Mucosa of descending colon (tissue), 3 donors: Measurements from ENCODE around the gene CYP26A1. TPM values are rescaled to one million over a fixed set of nuclear protein-coding genes. Genes with fewer than 3 reads are reported as not detected.
"Not testable (repeated sequence)": the region's sequence is repeated elsewhere in the genome, so short reads cannot be mapped to it uniquely, and the experiment has no call there.

Experiments
- ATAC-seq: fragments of 200-7000 bp; cut with Tn5 transposase; one replicate; pipeline ENCODE4 v1.9.1; 2020; ENCODE audit warnings: mild to moderate bottlenecking, moderate library complexity
- DNase-seq, 3 donors: peaks; one replicate each; pipeline ENCODE4 v3.0.0-alpha.2; 2020
- H3K36me3 ChIP-seq: fragments of 200-600 bp; one replicate; pipeline ENCODE4 v1.8.0; 2021; ENCODE audit warnings: low read depth, mild to moderate bottlenecking
- H3K4me1 ChIP-seq: fragments of 200-600 bp; one replicate; pipeline ENCODE4 v1.8.0; 2021; ENCODE audit warnings: low read depth, mild to moderate bottlenecking
- H3K4me3 ChIP-seq: fragments of 200-600 bp; one replicate; pipeline ENCODE4 v1.8.0; 2021; ENCODE audit warnings: mild to moderate bottlenecking
- H3K9me3 ChIP-seq: fragments of 200-600 bp; one replicate; pipeline ENCODE4 v1.8.0; 2021; ENCODE audit warnings: mild to moderate bottlenecking
- CTCF ChIP-seq: fragments of 200-600 bp; IDR thresholded peaks from one replicate; pipeline ENCODE4 v1.8.0; 2022; ENCODE audit warnings: antibody characterized with exemption, mild to moderate bottlenecking
- intact Hi-C, 2 donors: fragments of 100-400 bp; cut with DNase I in 1 of 2; cut with micrococcal nuclease in 1 of 2; formaldehyde crosslinking; loops; one replicate each; pipeline versions ENCODE4 v1.11.0 to v1.11.1; 2022; cut with DNase I, micrococcal nuclease
- total RNA-seq, 3 donors: library from RNA; stranded (reverse); fragmentation: NEBNext Ultra II Directional in 2 of 3; extraction: Animal tissue kit (Norgen Biotek cat#: 25700) in 2 of 3; gene quantifications; one replicate each; pipeline versions ENCODE4 v1.2.1 to v1.2.4, GENCODE V29; 2021 to 2023
- donor health status: DM: no; HTN: no; CAD: no; lungs with moderate emphysema.
- donor health status: DM: no; HTN: no; CAD: no.
- donor health status: DM: no; HTN: yes; CAD: no.

The CYP26A1 gene
- total RNA-seq, 3 donors from 2014 or later: not detected

DNA sequence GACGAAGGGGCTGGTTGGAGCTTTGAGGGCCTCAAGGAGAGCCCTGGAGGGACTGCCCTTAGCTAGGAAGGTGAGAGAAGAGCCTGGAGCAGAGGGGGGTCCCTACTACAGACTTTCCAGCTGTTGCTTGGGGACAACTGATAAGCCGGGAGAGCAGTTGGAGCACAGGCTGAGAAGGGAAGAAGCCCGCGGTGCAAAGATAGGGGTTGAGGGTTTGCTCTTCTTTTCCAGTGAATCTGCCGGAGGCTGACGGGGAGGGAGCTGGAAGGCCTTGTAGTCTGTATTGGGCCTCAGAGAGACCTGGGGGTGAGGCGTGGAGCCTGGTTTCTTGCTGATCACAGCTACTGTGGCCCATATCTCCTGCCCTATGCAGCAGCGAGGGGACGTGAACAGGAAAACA lies 23.7 kb downstream of the CYP26A1 start:
- Histone ChIP-seq H3K36me3 (no peaks in the 10 kb centered on the region), H3K4me1 (no peaks in the 10 kb centered on the region), H3K9me3 (no peaks in the 10 kb centered on the region), H3K4me3 (no peak overlapping the region)
- ATAC-seq (no peak), DNase-seq (no peak)
- TF ChIP-seq CTCF: no peak
- intact Hi-C loops: no loop called here

DNA sequence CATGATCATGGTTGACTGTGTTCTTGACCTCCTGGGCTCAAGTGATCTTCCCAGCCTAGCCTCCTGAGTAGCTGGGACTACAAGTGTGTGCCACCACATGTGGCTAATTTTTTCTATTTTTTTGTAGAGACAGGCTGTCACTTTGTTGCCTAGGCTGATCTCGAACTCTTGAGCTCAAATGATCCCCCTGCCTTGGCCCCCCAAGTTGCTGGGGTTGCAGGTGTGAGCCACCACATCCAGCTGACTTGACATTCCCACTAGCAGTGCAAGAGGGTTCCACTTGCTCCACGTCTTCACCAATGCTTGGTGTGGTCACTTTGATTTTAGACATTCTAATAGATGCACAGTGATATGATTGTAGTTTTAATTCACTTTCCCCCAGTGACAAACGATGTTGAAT lies 25.1 kb downstream of the CYP26A1 start:
- ATAC-seq (no peak), DNase-seq (no peak)
- intact Hi-C loops: no loop called here
- Histone ChIP-seq H3K4me3 (no peak overlapping the region), H3K36me3 (no peaks in the 10 kb centered on the region), H3K9me3 (no peaks in the 10 kb centered on the region), H3K4me1 (no peaks in the 10 kb centered on the region)
- TF ChIP-seq CTCF: no peak

- ATAC-seq (no peak), DNase-seq (no peak)
- H3K36me3 ChIP-seq: no peaks in the 10 kb centered on the region
- no peak for TF ChIP-seq CTCF
- H3K9me3 ChIP-seq: no peaks in the 10 kb centered on the region
- no peak overlapping the region for H3K4me3 ChIP-seq
- H3K4me1 ChIP-seq: no peaks in the 10 kb centered on the region
- intact Hi-C loops: no loop called here
These were observed 26.0 kb downstream of the CYP26A1 start for GRCh38 chr10:93099670-93100069.

- H3K4me3 ChIP-seq, ATAC-seq, H3K36me3 ChIP-seq, H3K9me3 ChIP-seq, DNase-seq, H3K4me1 ChIP-seq, intact Hi-C loops: not testable (repeated sequence)
These were observed 27.5 kb downstream of the CYP26A1 start for GRCh38 chr10:93101148-93101547.

DNA sequence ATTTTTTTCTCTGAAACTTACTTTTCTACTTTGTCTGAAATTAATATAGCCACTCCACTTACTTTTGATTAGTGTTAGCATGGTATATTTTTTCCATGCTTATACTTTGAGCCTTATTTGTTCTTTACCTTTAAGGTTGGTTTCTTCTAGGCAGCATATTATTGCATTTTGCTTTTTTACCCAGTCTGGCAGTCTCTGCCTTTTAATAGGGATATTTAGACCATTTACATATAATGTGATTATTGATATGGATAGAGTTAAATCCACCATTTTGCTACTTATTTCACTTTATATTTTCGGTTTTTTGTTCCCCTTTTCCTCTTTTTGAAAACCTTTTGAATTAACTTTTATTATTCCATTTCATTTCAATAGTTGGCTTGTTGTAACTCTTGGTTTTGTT lies 30.3 kb downstream of the CYP26A1 start:
- intact Hi-C loops: no loop called here
- Histone ChIP-seq H3K4me1 (no peaks in the 10 kb centered on the region), H3K9me3 (no peaks in the 10 kb centered on the region), H3K4me3 (no peak overlapping the region), H3K36me3 (no peaks in the 10 kb centered on the region)
- no peak for ATAC-seq
- no peak for DNase-seq
- TF ChIP-seq CTCF: no peak

GRCh38 chr10:93106631-93107072 lies 33.0 kb downstream of the CYP26A1 start:
- no peaks in the 10 kb centered on the region for H3K9me3 ChIP-seq
- no peak overlapping the region for H3K4me3 ChIP-seq
- TF ChIP-seq CTCF: no peak
- ATAC-seq (no peak), DNase-seq (no peak)
- intact Hi-C loops: no loop called here
- no peaks in the 10 kb centered on the region for H3K36me3 ChIP-seq
- H3K4me1 ChIP-seq: no peaks in the 10 kb centered on the region
